ENCODE results near the gene OLFM2.
"Not testable (repeated sequence)": the region's sequence is repeated elsewhere in the genome, so short reads cannot be mapped to it uniquely, and the experiment has no call there.

The OLFM2 gene

GRCh38 chr19:9934132-9934950, 2.0 kb downstream of the OLFM2 start:
- DNase-seq (ENCODE audit: low spot score) = peak; percentile 71
- Mint-ChIP-seq H3K36me3 (ENCODE audit: low read depth) (no peaks in the 10 kb centered on the region), H3K4me1 (ENCODE audit: low read depth) (peaks cover 10% of the 10 kb centered on the region), H3K4me3 (no peak overlapping the region), H3K27ac (no peak overlapping the region), H3K27me3 (ENCODE audit: low read depth) (peaks cover 39% of the 10 kb centered on the region), H3K9me3 (no peaks in the 10 kb centered on the region)

GRCh38 chr19:9932835-9933234, 3.5 kb downstream of the OLFM2 start:
- H3K4me3 Mint-ChIP-seq = no peak overlapping the region
- H3K27ac Mint-ChIP-seq = no peak overlapping the region
- H3K27me3 Mint-ChIP-seq (ENCODE audit: low read depth) = peaks cover 35% of the 10 kb centered on the region
- no peak for DNase-seq (ENCODE audit: low spot score)
- no peaks in the 10 kb centered on the region for H3K9me3 Mint-ChIP-seq
- peaks cover 10% of the 10 kb centered on the region for H3K4me1 Mint-ChIP-seq (ENCODE audit: low read depth)
- H3K36me3 Mint-ChIP-seq (ENCODE audit: low read depth) = no peaks in the 10 kb centered on the region

GRCh38 chr19:9931629-9932028, 4.7 kb downstream of the OLFM2 start:
- DNase-seq (ENCODE audit: low spot score) = no peak
- Mint-ChIP-seq H3K36me3 (ENCODE audit: low read depth) (no peaks in the 10 kb centered on the region), H3K4me1 (ENCODE audit: low read depth) (peaks cover 8% of the 10 kb centered on the region), H3K27me3 (ENCODE audit: low read depth) (peaks cover 23% of the 10 kb centered on the region), H3K9me3 (no peaks in the 10 kb centered on the region), H3K4me3 (no peak overlapping the region), H3K27ac (no peak overlapping the region)

DNA sequence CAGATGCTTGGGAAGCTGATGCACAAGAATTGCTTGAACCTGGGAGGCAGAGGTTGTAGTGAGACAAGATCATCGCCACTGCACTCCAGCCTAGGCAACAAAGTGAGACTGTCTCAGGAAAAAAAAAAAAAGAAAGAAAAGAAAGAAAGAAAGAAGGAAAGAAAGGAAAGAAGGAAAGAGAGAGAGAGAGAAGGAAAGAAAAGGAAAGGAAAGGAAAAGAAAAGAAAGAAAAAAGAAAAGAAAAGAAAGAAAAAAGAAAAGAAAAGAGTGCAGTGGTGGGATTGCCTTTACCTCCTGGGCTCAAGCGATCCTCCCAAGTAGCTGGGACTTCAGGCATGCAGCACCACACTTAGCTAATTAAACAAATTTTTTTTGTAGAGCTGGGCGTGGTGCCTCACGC, 12.9 kb downstream of the OLFM2 start:
- no peak overlapping the region for H3K27ac Mint-ChIP-seq
- H3K27me3 Mint-ChIP-seq (ENCODE audit: low read depth) = no peaks in the 10 kb centered on the region
- H3K9me3 Mint-ChIP-seq = no peaks in the 10 kb centered on the region
- no peaks in the 10 kb centered on the region for H3K36me3 Mint-ChIP-seq (ENCODE audit: low read depth)
- no peak overlapping the region for H3K4me3 Mint-ChIP-seq
- no peak for DNase-seq (ENCODE audit: low spot score)
- H3K4me1 Mint-ChIP-seq (ENCODE audit: low read depth) = no peaks in the 10 kb centered on the region

GRCh38 chr19:9922782-9923379, 13.4 kb downstream of the OLFM2 start:
- not testable (repeated sequence) for DNase-seq (ENCODE audit: low spot score); H3K27ac Mint-ChIP-seq; H3K36me3 Mint-ChIP-seq (ENCODE audit: low read depth); H3K4me3 Mint-ChIP-seq; H3K4me1 Mint-ChIP-seq (ENCODE audit: low read depth); H3K27me3 Mint-ChIP-seq (ENCODE audit: low read depth); H3K9me3 Mint-ChIP-seq

GRCh38 chr19:9917321-9917720, 19.0 kb downstream of the OLFM2 start:
- H3K4me3 Mint-ChIP-seq = no peak overlapping the region
- DNase-seq (ENCODE audit: low spot score) = no peak
- no peak overlapping the region for H3K27ac Mint-ChIP-seq
- H3K36me3 Mint-ChIP-seq (ENCODE audit: low read depth) = no peaks in the 10 kb centered on the region
- H3K4me1 Mint-ChIP-seq (ENCODE audit: low read depth) = peaks cover 9% of the 10 kb centered on the region
- H3K9me3 Mint-ChIP-seq = no peaks in the 10 kb centered on the region
- H3K27me3 Mint-ChIP-seq (ENCODE audit: low read depth) = peaks cover 14% of the 10 kb centered on the region

DNA sequence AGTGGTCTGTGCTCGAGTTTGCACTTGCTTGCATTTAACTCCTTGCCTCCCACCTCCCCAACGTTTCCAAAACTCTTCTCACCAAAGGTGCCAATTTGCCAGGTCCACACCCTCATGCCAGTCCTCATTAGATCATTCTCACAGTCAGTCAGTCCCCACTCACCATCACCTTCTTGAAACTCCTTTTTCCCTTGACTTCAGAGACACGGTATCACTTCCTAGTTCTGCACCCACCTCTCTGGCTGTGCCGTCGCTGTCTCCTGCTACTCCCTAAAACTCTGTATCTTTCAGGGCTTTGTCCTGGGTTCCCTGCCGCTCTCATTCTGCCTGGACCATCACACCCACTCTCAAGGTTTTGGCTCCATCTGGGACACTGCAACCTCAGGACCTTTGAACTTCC, 19.6 kb downstream of the OLFM2 start:
- Mint-ChIP-seq H3K4me1 (ENCODE audit: low read depth) (peaks cover 9% of the 10 kb centered on the region), H3K27ac (no peak overlapping the region)

GRCh38 chr19:9914315-9915207, 21.8 kb downstream of the OLFM2 start:
- DNase-seq (ENCODE audit: low spot score) = peak; percentile 84
- peaks cover 9% of the 10 kb centered on the region for H3K4me1 Mint-ChIP-seq (ENCODE audit: low read depth)
- H3K4me3 Mint-ChIP-seq = peak overlapping the region; percentile 70
- no peaks in the 10 kb centered on the region for H3K9me3 Mint-ChIP-seq
- H3K27ac Mint-ChIP-seq = no peak overlapping the region
- H3K36me3 Mint-ChIP-seq (ENCODE audit: low read depth) = no peaks in the 10 kb centered on the region
- peaks cover 18% of the 10 kb centered on the region for H3K27me3 Mint-ChIP-seq (ENCODE audit: low read depth)

More for the DNA sequence above, 19.6 kb downstream of the OLFM2 start:
- Mint-ChIP-seq H3K27me3 (ENCODE audit: low read depth) (peaks cover 14% of the 10 kb centered on the region), H3K36me3 (ENCODE audit: low read depth) (no peaks in the 10 kb centered on the region), H3K9me3 (no peaks in the 10 kb centered on the region), H3K4me3 (no peak overlapping the region)
- DNase-seq (ENCODE audit: low spot score) = no peak

GRCh38 chr19:9914001-9914314, 22.4 kb downstream of the OLFM2 start:
- Mint-ChIP-seq H3K36me3 (ENCODE audit: low read depth) (no peaks in the 10 kb centered on the region), H3K4me1 (ENCODE audit: low read depth) (peaks cover 9% of the 10 kb centered on the region), H3K4me3 (peak overlapping the region; percentile 70), H3K9me3 (no peaks in the 10 kb centered on the region), H3K27ac (no peak overlapping the region), H3K27me3 (ENCODE audit: low read depth) (peaks cover 20% of the 10 kb centered on the region)
- DNase-seq (ENCODE audit: low spot score) = no peak

- Mint-ChIP-seq H3K27ac (no peak overlapping the region), H3K9me3 (no peaks in the 10 kb centered on the region), H3K4me3 (peak overlapping the region; percentile 69), H3K27me3 (ENCODE audit: low read depth) (peaks cover 20% of the 10 kb centered on the region), H3K36me3 (ENCODE audit: low read depth) (no peaks in the 10 kb centered on the region), H3K4me1 (ENCODE audit: low read depth) (peaks cover 9% of the 10 kb centered on the region)
- DNase-seq (ENCODE audit: low spot score) = peak; percentile 21
Measured at GRCh38 chr19:9913237-9914000, 22.9 kb downstream of the OLFM2 start.

DNA sequence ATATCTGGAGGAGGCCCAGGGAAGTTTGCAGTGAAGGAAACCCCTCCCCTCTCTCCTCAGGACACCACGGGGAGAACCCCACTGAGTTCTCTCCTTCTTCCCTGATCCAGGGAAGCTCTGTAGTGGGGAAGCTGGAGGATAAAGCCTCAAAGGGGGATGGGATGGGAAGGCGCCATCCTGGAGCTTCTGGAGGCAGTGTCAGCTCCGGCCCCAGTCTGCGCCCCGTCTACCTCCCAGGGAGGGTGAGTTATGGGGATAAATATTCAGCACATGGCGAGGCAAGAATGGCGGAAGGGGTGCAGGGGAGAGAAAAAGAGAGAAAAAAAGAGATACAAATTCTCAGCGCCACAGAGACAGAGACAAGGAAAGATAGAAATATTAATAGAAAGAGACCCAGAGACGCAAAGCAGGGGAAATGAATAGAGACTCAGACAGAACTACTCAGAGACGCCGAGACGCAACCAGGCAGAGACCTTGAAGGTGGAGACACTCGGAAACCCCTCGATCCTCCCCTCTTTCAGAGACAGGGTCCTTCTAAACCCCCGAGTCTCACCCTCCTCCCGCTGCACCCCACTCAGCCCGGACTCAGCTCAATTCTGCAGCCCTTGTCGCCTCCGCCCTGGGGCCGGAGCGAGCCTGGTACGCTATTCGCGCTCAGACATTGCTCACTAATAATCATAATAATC, 23.6 kb downstream of the OLFM2 start:
- peaks cover 9% of the 10 kb centered on the region for H3K4me1 Mint-ChIP-seq (ENCODE audit: low read depth)
- H3K27ac Mint-ChIP-seq = no peak overlapping the region
- no peaks in the 10 kb centered on the region for H3K9me3 Mint-ChIP-seq
- H3K4me3 Mint-ChIP-seq = peak overlapping the region; percentile 69
- peaks cover 20% of the 10 kb centered on the region for H3K27me3 Mint-ChIP-seq (ENCODE audit: low read depth)
- no peak for DNase-seq (ENCODE audit: low spot score)
- no peaks in the 10 kb centered on the region for H3K36me3 Mint-ChIP-seq (ENCODE audit: low read depth)

DNA sequence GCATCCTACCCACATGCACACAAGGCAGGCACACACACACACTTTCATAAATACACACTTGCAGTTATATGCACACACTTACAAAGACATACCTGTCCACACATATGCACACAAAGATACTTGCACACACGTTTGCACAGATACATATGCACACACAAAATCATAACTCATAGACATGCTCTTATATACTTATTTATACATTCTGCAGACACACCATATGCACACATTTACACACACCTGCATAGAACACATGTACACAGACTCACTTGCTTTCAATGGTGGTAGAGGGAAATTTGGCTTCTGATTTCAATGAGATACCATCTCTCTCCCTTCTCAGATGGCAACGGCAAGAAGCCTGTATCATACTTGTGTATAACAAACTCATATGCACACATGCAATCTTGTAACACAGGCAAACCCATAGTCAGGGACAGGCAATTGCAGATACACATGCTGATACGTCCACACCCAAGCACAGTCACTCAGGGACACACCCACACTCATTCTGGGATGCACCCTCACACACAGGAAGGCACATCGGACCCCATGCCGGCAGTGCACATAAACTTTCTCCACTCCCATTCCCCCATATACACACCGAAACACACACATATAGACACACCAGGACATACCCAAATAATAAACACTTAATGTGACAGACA, 24.7 kb downstream of the OLFM2 start:
- no peak for DNase-seq (ENCODE audit: low spot score)
- no peaks in the 10 kb centered on the region for H3K36me3 Mint-ChIP-seq (ENCODE audit: low read depth)
- peaks cover 5% of the 10 kb centered on the region for H3K4me1 Mint-ChIP-seq (ENCODE audit: low read depth)
- H3K4me3 Mint-ChIP-seq = no peak overlapping the region
- peaks cover 13% of the 10 kb centered on the region for H3K27me3 Mint-ChIP-seq (ENCODE audit: low read depth)
- no peak overlapping the region for H3K27ac Mint-ChIP-seq
- H3K9me3 Mint-ChIP-seq = no peaks in the 10 kb centered on the region

DNA sequence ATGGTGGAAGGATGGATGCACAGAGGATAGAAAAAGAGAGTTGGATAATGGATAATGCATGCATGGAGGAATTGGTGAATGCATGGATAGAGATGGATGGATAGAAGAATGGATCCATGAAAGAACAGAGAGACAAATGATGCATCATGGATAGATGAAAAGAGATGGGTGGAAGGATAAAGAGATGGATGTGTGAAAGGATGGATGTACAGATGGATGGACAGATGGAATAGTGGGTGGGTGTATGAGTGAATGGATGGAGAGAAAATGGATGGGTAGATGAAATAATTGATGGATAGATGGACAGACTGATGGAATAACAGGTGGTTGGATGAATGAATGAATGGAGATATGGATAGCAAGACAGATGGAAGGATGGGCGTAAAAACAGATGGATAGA, 25.7 kb downstream of the OLFM2 start:
- DNase-seq (ENCODE audit: low spot score) = no peak
- H3K4me1 Mint-ChIP-seq (ENCODE audit: low read depth) = peaks cover 5% of the 10 kb centered on the region
- no peak overlapping the region for H3K27ac Mint-ChIP-seq
- H3K9me3 Mint-ChIP-seq = no peaks in the 10 kb centered on the region
- no peaks in the 10 kb centered on the region for H3K36me3 Mint-ChIP-seq (ENCODE audit: low read depth)
- no peak overlapping the region for H3K4me3 Mint-ChIP-seq
- H3K27me3 Mint-ChIP-seq (ENCODE audit: low read depth) = peaks cover 11% of the 10 kb centered on the region

Measured in T-helper 2 cell treated with Interferon-gamma antibody and Interleukin-4, amounts not matched to agents 5 μg/mL and 100 μg/mL, for 36 hours (primary cell).